ENCODE measurements around the gene PEMT. TPM values are rescaled to one million over a fixed set of nuclear protein-coding genes. Genes with fewer than 3 reads are reported as not detected.

PEMT gene
- total RNA-seq, 1 experiment from 2014 or later, result 27.0 TPM

DNA sequence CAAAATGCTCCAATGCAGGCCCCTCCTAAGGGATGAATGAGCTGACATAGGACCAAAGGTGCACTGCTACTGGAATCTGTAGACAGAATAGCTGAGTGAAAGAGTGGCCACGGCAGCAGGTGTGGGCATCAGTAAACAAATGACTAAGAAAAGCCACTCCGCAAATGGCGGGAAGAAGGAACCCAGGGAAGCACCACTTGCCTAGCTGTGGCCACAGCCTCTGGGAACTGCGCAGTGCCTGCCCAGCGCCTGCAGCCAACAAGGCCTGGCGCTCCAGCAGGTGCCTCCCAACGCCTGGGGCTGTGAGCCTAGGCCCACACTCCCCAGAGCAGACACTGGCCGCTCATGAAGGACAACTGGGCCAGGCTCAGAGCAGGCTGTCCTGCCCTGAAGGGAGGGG, 11.8 kb downstream of the PEMT start:
- TF ChIP-seq, protein P1, sequence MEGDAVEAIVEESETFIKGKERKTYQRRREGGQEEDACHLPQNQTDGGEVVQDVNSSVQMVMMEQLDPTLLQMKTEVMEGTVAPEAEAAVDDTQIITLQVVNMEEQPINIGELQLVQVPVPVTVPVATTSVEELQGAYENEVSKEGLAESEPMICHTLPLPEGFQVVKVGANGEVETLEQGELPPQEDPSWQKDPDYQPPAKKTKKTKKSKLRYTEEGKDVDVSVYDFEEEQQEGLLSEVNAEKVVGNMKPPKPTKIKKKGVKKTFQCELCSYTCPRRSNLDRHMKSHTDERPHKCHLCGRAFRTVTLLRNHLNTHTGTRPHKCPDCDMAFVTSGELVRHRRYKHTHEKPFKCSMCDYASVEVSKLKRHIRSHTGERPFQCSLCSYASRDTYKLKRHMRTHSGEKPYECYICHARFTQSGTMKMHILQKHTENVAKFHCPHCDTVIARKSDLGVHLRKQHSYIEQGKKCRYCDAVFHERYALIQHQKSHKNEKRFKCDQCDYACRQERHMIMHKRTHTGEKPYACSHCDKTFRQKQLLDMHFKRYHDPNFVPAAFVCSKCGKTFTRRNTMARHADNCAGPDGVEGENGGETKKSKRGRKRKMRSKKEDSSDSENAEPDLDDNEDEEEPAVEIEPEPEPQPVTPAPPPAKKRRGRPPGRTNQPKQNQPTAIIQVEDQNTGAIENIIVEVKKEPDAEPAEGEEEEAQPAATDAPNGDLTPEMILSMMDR (IDR thresholded peaks at IDR 0.05), result no peak
- TF ChIP-seq TCF7L2 (IDR thresholded peaks at IDR 0.05; ENCODE audit: low read depth, low read length) (no peak), SIN3A (IDR thresholded peaks at IDR 0.05; ENCODE audit: borderline replicate concordance, insufficient read depth, low read depth, low read length) (no peak), POLR2AphosphoS5 (IDR thresholded peaks at IDR 0.05; ENCODE audit: low read depth, low read length) (no peak)
- TF ChIP-seq, protein P2, sequence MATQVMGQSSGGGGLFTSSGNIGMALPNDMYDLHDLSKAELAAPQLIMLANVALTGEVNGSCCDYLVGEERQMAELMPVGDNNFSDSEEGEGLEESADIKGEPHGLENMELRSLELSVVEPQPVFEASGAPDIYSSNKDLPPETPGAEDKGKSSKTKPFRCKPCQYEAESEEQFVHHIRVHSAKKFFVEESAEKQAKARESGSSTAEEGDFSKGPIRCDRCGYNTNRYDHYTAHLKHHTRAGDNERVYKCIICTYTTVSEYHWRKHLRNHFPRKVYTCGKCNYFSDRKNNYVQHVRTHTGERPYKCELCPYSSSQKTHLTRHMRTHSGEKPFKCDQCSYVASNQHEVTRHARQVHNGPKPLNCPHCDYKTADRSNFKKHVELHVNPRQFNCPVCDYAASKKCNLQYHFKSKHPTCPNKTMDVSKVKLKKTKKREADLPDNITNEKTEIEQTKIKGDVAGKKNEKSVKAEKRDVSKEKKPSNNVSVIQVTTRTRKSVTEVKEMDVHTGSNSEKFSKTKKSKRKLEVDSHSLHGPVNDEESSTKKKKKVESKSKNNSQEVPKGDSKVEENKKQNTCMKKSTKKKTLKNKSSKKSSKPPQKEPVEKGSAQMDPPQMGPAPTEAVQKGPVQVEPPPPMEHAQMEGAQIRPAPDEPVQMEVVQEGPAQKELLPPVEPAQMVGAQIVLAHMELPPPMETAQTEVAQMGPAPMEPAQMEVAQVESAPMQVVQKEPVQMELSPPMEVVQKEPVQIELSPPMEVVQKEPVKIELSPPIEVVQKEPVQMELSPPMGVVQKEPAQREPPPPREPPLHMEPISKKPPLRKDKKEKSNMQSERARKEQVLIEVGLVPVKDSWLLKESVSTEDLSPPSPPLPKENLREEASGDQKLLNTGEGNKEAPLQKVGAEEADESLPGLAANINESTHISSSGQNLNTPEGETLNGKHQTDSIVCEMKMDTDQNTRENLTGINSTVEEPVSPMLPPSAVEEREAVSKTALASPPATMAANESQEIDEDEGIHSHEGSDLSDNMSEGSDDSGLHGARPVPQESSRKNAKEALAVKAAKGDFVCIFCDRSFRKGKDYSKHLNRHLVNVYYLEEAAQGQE (IDR thresholded peaks at IDR 0.05; ENCODE audit: insufficient read depth in 1 of 2, low read depth in 2 of 2, low read length in 1 of 2), result no peak
- H3K4me1 ChIP-seq (ENCODE audit: control insufficient read depth, insufficient read depth, low read length), result peaks cover 4% of the 10 kb centered on the region; the same call in 1 of the 2 replicates
- H3K27ac ChIP-seq (ENCODE audit: low read length), result no peak overlapping the region
- DNase-seq (ENCODE audit: low read depth, low spot score) (no peak), ATAC-seq (no peak)
- in situ Hi-C loops (cut with HindIII; ENCODE audit: low pct_unique_long_range_greater_than_20kb, low sequenced_read_pairs) (no loop called here), intact Hi-C loops (cut with micrococcal nuclease; ENCODE audit: unreplicated experiment) (no loop called here)
- CTCF ChIA-PET, result no interaction called here
- H3K9me3 ChIP-seq (ENCODE audit: control insufficient read depth, insufficient read depth, low read depth, low read length), result no peaks in the 10 kb centered on the region
- no peaks in the 10 kb centered on the region for H3K36me3 ChIP-seq (ENCODE audit: control insufficient read depth, insufficient read depth, low read length)
- no peak overlapping the region for H3K4me3 ChIP-seq (ENCODE audit: low read depth in 2 of 2, low read length in 2 of 2)
- no peaks in the 10 kb centered on the region for H3K27me3 ChIP-seq (ENCODE audit: control insufficient read depth, insufficient read depth, low read length)
- POLR2A ChIA-PET, result interaction anchor here (0.7 kb wide), 1 partner anchor 1380 kb away, joined by 3 read pairs; no protein-coding TSS in a partner anchor
- BruUV-seq (replicated peaks), result no TSS peak

DNA sequence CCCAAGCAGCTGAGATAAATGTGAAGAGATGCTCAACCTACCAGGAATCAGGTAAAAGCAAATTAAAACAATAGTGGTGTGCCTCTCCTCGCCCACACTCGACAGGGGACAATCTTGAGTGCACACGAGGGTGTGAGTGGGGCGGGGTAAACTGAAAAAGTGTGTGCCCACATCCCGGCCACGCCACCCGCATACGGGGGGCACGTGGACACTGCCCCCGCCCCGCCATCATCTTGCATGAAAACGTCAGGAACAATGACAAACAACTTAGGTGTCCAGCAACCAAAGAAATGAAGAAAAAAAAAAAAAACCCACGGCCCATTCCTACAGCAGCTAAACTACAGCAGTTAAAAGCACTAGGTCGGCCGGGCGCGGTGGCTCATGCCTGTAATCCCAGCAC, 14.1 kb downstream of the PEMT start:
- H3K4me3 ChIP-seq (ENCODE audit: low read depth in 2 of 2, low read length in 2 of 2), result no peak overlapping the region
- H3K4me1 ChIP-seq (ENCODE audit: control insufficient read depth, insufficient read depth, low read length), result peaks cover 4% of the 10 kb centered on the region; the same call in 1 of the 2 replicates
- no peaks in the 10 kb centered on the region for H3K27me3 ChIP-seq (ENCODE audit: control insufficient read depth, insufficient read depth, low read length)
- ATAC-seq, result no peak
- ChIA-PET CTCF (interaction anchor here (0.6 kb wide), 1 partner anchor 81 kb away, joined by 4 read pairs; no protein-coding TSS in a partner anchor), POLR2A (interaction anchor here (0.6 kb wide), 1 partner anchor 263 kb away, joined by 5 read pairs; no protein-coding TSS in a partner anchor)
- in situ Hi-C loops (cut with HindIII; ENCODE audit: low pct_unique_long_range_greater_than_20kb, low sequenced_read_pairs) (no loop called here), intact Hi-C loops (cut with micrococcal nuclease; ENCODE audit: unreplicated experiment) (no loop called here)
- no peak for DNase-seq (ENCODE audit: low read depth, low spot score)
- TF ChIP-seq POLR2AphosphoS5 (IDR thresholded peaks at IDR 0.05; ENCODE audit: low read depth, low read length), result no peak
- TF ChIP-seq, protein P1 (IDR thresholded peaks at IDR 0.05), result no peak
- TF ChIP-seq, protein P2 (IDR thresholded peaks at IDR 0.05; ENCODE audit: insufficient read depth in 1 of 2, low read depth in 2 of 2, low read length in 1 of 2), result no peak
- TF ChIP-seq TCF7L2 (IDR thresholded peaks at IDR 0.05; ENCODE audit: low read depth, low read length), result no peak
- TF ChIP-seq SIN3A (IDR thresholded peaks at IDR 0.05; ENCODE audit: borderline replicate concordance, insufficient read depth, low read depth, low read length), result no peak
- no TSS peak for BruUV-seq (replicated peaks)
- H3K36me3 ChIP-seq (ENCODE audit: control insufficient read depth, insufficient read depth, low read length), result no peaks in the 10 kb centered on the region
- H3K9me3 ChIP-seq (ENCODE audit: control insufficient read depth, insufficient read depth, low read depth, low read length), result no peaks in the 10 kb centered on the region
- no peak overlapping the region for H3K27ac ChIP-seq (ENCODE audit: low read length)

All from Panc1 (cell line).